Ishikawa (cell line): ENCODE data around the gene AADACL4.

Source experiments
- CEBPB ChIP-seq: IDR thresholded peaks from 2 replicates; pipeline ENCODE4 v1.6.1; 2012
- EP300 ChIP-seq: IDR thresholded peaks from 2 replicates; pipeline ENCODE4 v1.6.1; 2012; ENCODE audit warnings: borderline replicate concordance
- MAX ChIP-seq: IDR thresholded peaks from 2 replicates; pipeline ENCODE4 v1.6.1; 2012
- REST ChIP-seq: IDR thresholded peaks from 2 replicates; pipeline ENCODE4 v1.6.1; 2012; ENCODE audit warnings: low read depth, mild to moderate bottlenecking
- TAF1 ChIP-seq: IDR thresholded peaks from 2 replicates; pipeline ENCODE4 v1.6.1; 2012; ENCODE audit warnings: low read depth, mild to moderate bottlenecking
- TEAD4 ChIP-seq: IDR thresholded peaks from 2 replicates; pipeline ENCODE4 v1.6.1; 2012

- TF ChIP-seq TEAD4 (no peak), REST (no peak), MAX (no peak), TAF1 (no peak), EP300 (no peak), CEBPB (no peak)
These were observed 9.1 kb upstream of the AADACL4 start for GRCh38 chr1:12634696-12635202.
